GM12878 (cell line): ENCODE measurements around the gene KRT34. TPM values are rescaled to one million over a fixed set of nuclear protein-coding genes. Genes with fewer than 3 reads are reported as not detected.

Experiments
- ATAC-seq: fragments of 200-7000 bp; cut with Tn5 transposase; 3 replicates; pipeline ENCODE4 v1.9.1; 2020; ENCODE audit warnings: mild to moderate bottlenecking, moderate library complexity
- BruUV-seq: library from RNA; stranded (reverse); fragments of 400-500 nt; replicated peaks from 2 replicates; lab custom pipeline; 2021; lab: Mats Ljungman, UMichigan
- CTCF ChIA-PET: fragments of 300-600 bp; sonication (Branson Sonifier 250); formaldehyde crosslinking; extraction: SDS; loops from one replicate; lab custom pipeline; 2021; ENCODE audit warnings: inconsistent platforms; lab: Yijun Ruan, JAX
- POLR2A ChIA-PET: fragments of 350-600 bp; formaldehyde crosslinking; extraction: SDS; loops from one replicate; lab custom pipeline; 2021; ENCODE audit warnings: inconsistent platforms; lab: Charles Lee
- RAD21 ChIA-PET: fragments of 300-600 bp; sonication (Branson Sonifier 250); formaldehyde crosslinking; loops from one replicate; lab custom pipeline; 2023; ENCODE audit warnings: antibody characterized with exemption; ENCODE audit not compliant: unreplicated experiment; lab: Charles Lee
- SMC1A ChIA-PET: fragments of 300-600 bp; sonication (Branson Sonifier 250); formaldehyde crosslinking; loops from one replicate; lab custom pipeline; 2023; ENCODE audit not compliant: unreplicated experiment, uncharacterized antibody; lab: Charles Lee
- DNase-seq: peaks from one replicate; pipeline ENCODE4 v3.0.0-alpha.2; 2011; ENCODE audit warnings: low read depth, low spot score
- FAIRE-seq: peaks from 3 replicates; lab custom pipeline; 2011; peaks lifted over from hg19 to GRCh38; lab: Jason Lieb, UNC
- H2AFZ ChIP-seq: 2 replicates; pipeline ENCODE4 v1.6.0; 2011; ENCODE audit warnings: low read depth, low read length, control low read depth; ENCODE audit not compliant: control insufficient read depth
- H3K27ac ChIP-seq: 2 replicates; pipeline ENCODE4 v1.5.1; 2011; ENCODE audit warnings: control low read depth; ENCODE audit not compliant: control insufficient read depth, insufficient read depth
- H3K27me3 ChIP-seq, 2 experiments: replicated peaks in 1 of 2; 2 replicates each; pipeline versions ENCODE4 v1.6.0 to v1.6.1; 2011; ENCODE audit warnings: low read length in 1 of 2; ENCODE audit not compliant: control insufficient read depth in 2 of 2, insufficient read depth in 2 of 2
- H3K36me3 ChIP-seq, 2 experiments: 2 replicates each; pipeline ENCODE4 v1.5.1; 2011; ENCODE audit warnings: low read length in 1 of 2; ENCODE audit not compliant: control insufficient read depth in 2 of 2, insufficient read depth in 2 of 2
- H3K4me1 ChIP-seq: 2 replicates; pipeline ENCODE4 v1.6.1; 2011; ENCODE audit warnings: mild to moderate bottlenecking, low read length, moderate library complexity, mixed read lengths; ENCODE audit not compliant: control insufficient read depth, insufficient read depth
- H3K4me2 ChIP-seq: 2 replicates; pipeline ENCODE4 v1.6.0; 2011; ENCODE audit warnings: control low read depth; ENCODE audit not compliant: control insufficient read depth, insufficient read depth
- H3K4me3 ChIP-seq: fragments of 200-600 bp; sonication (generic); 2 replicates; pipeline ENCODE4 v1.5.1; 2016
- H3K79me2 ChIP-seq: 2 replicates; pipeline ENCODE4 v1.6.0; 2011; ENCODE audit warnings: low read length; ENCODE audit not compliant: control insufficient read depth, insufficient read depth
- H3K9ac ChIP-seq: 2 replicates; pipeline ENCODE4 v1.8.0; 2011; ENCODE audit warnings: low read length, control low read depth, mixed read lengths; ENCODE audit not compliant: control insufficient read depth, insufficient read depth
- H3K9me3 ChIP-seq: replicated peaks from 3 replicates; pipeline ENCODE4 v1.5.1; 2011; ENCODE audit warnings: mild to moderate bottlenecking, low read length; ENCODE audit not compliant: control insufficient read depth, insufficient read depth
- H4K20me1 ChIP-seq: 2 replicates; pipeline ENCODE4 v1.6.0; 2011; ENCODE audit not compliant: control insufficient read depth, insufficient read depth
- BMI1 ChIP-seq: fragments of 450-650 bp; IDR thresholded peaks from 2 replicates; pipeline ENCODE4 v1.6.1; 2016; ENCODE audit warnings: mild to moderate bottlenecking, moderate library complexity, borderline replicate concordance
- CEBPZ ChIP-seq: fragments of 150-350 bp; IDR thresholded peaks from 2 replicates; pipeline ENCODE4 v1.6.1; 2016; ENCODE audit warnings: low read depth, low read length
- FOXK2 ChIP-seq: fragments of 450-650 bp; IDR thresholded peaks from 2 replicates; pipeline ENCODE4 v1.6.1; 2017; ENCODE audit warnings: mild to moderate bottlenecking, moderate library complexity
- JUND ChIP-seq: IDR thresholded peaks from 2 replicates; pipeline ENCODE4 v1.6.1; 2012; ENCODE audit warnings: low read depth, mild to moderate bottlenecking, low read length, improper control_type of control experiment, moderate library complexity
- KDM1A ChIP-seq: fragments of 200-600 bp; sonication (generic); IDR thresholded peaks from 2 replicates; pipeline ENCODE4 v1.6.1; 2016; ENCODE audit warnings: borderline replicate concordance
- MTA3 ChIP-seq: IDR thresholded peaks from 2 replicates; pipeline ENCODE4 v1.6.1; 2012; ENCODE audit warnings: low read length, inconsistent platforms, borderline replicate concordance
- NRF1 ChIP-seq: conservative IDR thresholded peaks from 2 replicates; pipeline ENCODE4 v1.6.1; 2011; ENCODE audit warnings: mild to moderate bottlenecking, low read depth, low read length, improper control_type of control experiment
- POLR2AphosphoS5 ChIP-seq: IDR thresholded peaks from 2 replicates; pipeline ENCODE4 v1.6.1; 2011; ENCODE audit warnings: mild to moderate bottlenecking, low read length, inconsistent platforms
- SIX5 ChIP-seq: IDR thresholded peaks from 2 replicates; pipeline ENCODE4 v1.6.1; 2011; ENCODE audit warnings: mild to moderate bottlenecking, low read depth, low read length, moderate library complexity; ENCODE audit not compliant: severe bottlenecking
- WRNIP1 ChIP-seq: IDR thresholded peaks from 2 replicates; pipeline ENCODE4 v1.6.1; 2011; ENCODE audit warnings: low read depth, low read length, improper control_type of control experiment, borderline replicate concordance
- ZBTB4 ChIP-seq: fragments of 450-650 bp; formaldehyde crosslinking; IDR thresholded peaks from 2 replicates; pipeline ENCODE4 v1.4.0; 2022; ENCODE audit warnings: mild to moderate bottlenecking, moderate library complexity
- ZNF207 ChIP-seq: fragments of 450-650 bp; IDR thresholded peaks from 2 replicates; pipeline ENCODE4 v1.6.1; 2014; ENCODE audit warnings: antibody characterized with exemption, mild to moderate bottlenecking, borderline replicate concordance
- WGBS: methylation state at CpG from one replicate; pipeline ENCODE4 v1.1.6; 2016; ENCODE audit warnings: low lambda C conversion rate; ENCODE audit not compliant: insufficient replicate concordance, insufficient coverage; ENCODE audit errors: missing lambda C conversion rate; 5-methylcytosine and 5-hydroxymethylcytosine counted together
- in situ Hi-C: fragments of 300-500 bp; cut with MboI; formaldehyde crosslinking; loops from 9 replicates; pipeline ENCODE4 v1.14.3; 2018; ENCODE audit warnings: mixed read lengths
- intact Hi-C: fragments of 100-400 bp; cut with micrococcal nuclease; formaldehyde crosslinking; loops from one replicate; pipeline ENCODE4 v1.14.2; 2022; ENCODE audit not compliant: unreplicated experiment
- polyA plus RNA-seq, 11 experiments: library from polyadenylated mRNA; depleted of rRNA in 4 of 11; unstranded in 6 of 11; stranded (reverse) in 5 of 11; fragments of >200 nt; fragmentation: Nextera tagmentation in 4 of 11; fragmentation: Illumina TruSeq in 1 of 11; extraction: Ambion mirVana in 4 of 11; extraction: Trizol in 1 of 11; gene quantifications; 1 replicate in 1 of 11; 2 replicates in 10 of 11; pipeline versions ENCODE4 v1.2.1 to v1.2.3, GENCODE V29; 2011 to 2016; ENCODE audit warnings: inconsistent platforms in 2 of 11, missing spikeins in 2 of 11, low read depth in 1 of 11
- total RNA-seq, 4 experiments: library from RNA; depleted of rRNA in 3 of 4; stranded (reverse); fragments of >200 nt in 3 of 4; fragmentation: Illumina TruSeq in 1 of 4; extraction: Trizol in 1 of 4; gene quantifications; 2 replicates each; pipeline versions ENCODE4 v1.2.1 to v1.2.3, GENCODE V29; 2013 to 2021

Gene KRT34
- total and polyA plus RNA-seq, 10 of the 15 experiments (the other 5 are each of a cell fraction or from before 2014, with no cell fraction given), result not detected

GRCh38 chr17:41406205-41406604 lies 24.1 kb upstream of the KRT34 start:
- SMC1A ChIA-PET, result no interaction called here

More at GRCh38 chr17:41406205-41406604, 24.1 kb upstream of the KRT34 start:
- TF ChIP-seq CEBPZ (no peak), JUND (no peak), WRNIP1 (no peak), SIX5 (no peak), FOXK2 (no peak), POLR2AphosphoS5 (no peak), KDM1A (no peak), BMI1 (no peak), ZNF207 (no peak), ZBTB4 (CRISPR knock-in tag) (no peak), MTA3 (no peak), NRF1 (no peak)
- ChIA-PET CTCF (interaction anchor here (0.9 kb wide), 1 partner anchor 14 kb away, joined by 3 read pairs; no protein-coding TSS in a partner anchor), RAD21 (no interaction called here), POLR2A (no interaction called here)
- intact Hi-C loops, result no loop called here
- 9% methylated on average over 5 of the region's 5 CpGs for WGBS
- Histone ChIP-seq H3K4me1 (no peaks in the 10 kb centered on the region), H2AFZ (no peak overlapping the region), H3K9me3 (no peaks in the 10 kb centered on the region; the same call in 2 of the 3 replicates), H4K20me1 (0 out of 2 replicates have a peak, but pooled peaks cover 4% of the 10 kb centered on the region), H3K9ac (no peak overlapping the region), H3K27ac (no peak overlapping the region), H3K36me3 (no peaks in the 10 kb centered on the region), H3K4me2 (no peak overlapping the region), H3K27me3 (0 out of 4 replicates have a peak, but pooled peaks cover 0 to 2% of the 10 kb centered on the region in 2 experiments), H3K4me3 (no peak overlapping the region), H3K79me2 (no peaks in the 10 kb centered on the region)
- DNase-seq (no peak), ATAC-seq (no peak), FAIRE-seq (no peak)
- BruUV-seq, result no TSS peak
- in situ Hi-C loops, result no loop called here
